Activated CD4-positive, alpha-beta memory T cell treated with anti-CD3 and anti-CD28 coated beads, Interleukin-2, amount 10 ng/mL, durations not matched to agents 7 days and 5 days (primary cell): ENCODE data around the gene MEAF6. TPM values are rescaled to one million over a fixed set of nuclear protein-coding genes. Genes with fewer than 3 reads are reported as not detected.
A peak's percentile ranks its signal among the peaks of the same experiment; 100 is the strongest.
"Not testable (repeated sequence)": the region's sequence is repeated elsewhere in the genome, so short reads cannot be mapped to it uniquely, and the experiment has no call there.

ENCODE experiments used
- CTCF ChIA-PET: fragments of 350-600 bp; sonication (Branson Sonifier 250); formaldehyde crosslinking; loops from one replicate; lab custom pipeline; 2021; ENCODE audit warnings: antibody characterized with exemption, inconsistent platforms; lab: Charles Lee
- POLR2A ChIA-PET: fragments of 350-600 bp; sonication (Branson Sonifier 250); formaldehyde crosslinking; loops from one replicate; lab custom pipeline; 2021; ENCODE audit warnings: antibody characterized with exemption; lab: Charles Lee
- DNase-seq: peaks from one replicate; pipeline ENCODE4 v3.0.0-alpha.2; 2020
- H3K27ac Mint-ChIP-seq: one replicate; pipeline ENCODE4 v1.8.0; 2021; ENCODE audit warnings: mild to moderate bottlenecking, mixed read lengths
- H3K27me3 Mint-ChIP-seq: one replicate; pipeline ENCODE4 v1.8.0; 2021; ENCODE audit warnings: mixed read lengths
- H3K36me3 Mint-ChIP-seq: one replicate; pipeline ENCODE4 v1.8.0; 2021; ENCODE audit warnings: low read depth, mixed read lengths
- H3K4me1 Mint-ChIP-seq: one replicate; pipeline ENCODE4 v1.8.0; 2021; ENCODE audit warnings: mixed read lengths
- H3K4me3 Mint-ChIP-seq: one replicate; pipeline ENCODE4 v1.8.0; 2021; ENCODE audit warnings: mild to moderate bottlenecking, mixed read lengths
- H3K9me3 Mint-ChIP-seq: one replicate; pipeline ENCODE4 v1.8.0; 2021; ENCODE audit warnings: mixed read lengths
- total RNA-seq, 2 experiments: library from RNA; stranded (reverse); gene quantifications; one replicate each; pipeline ENCODE4 v1.2.3, GENCODE V29; 2021

The MEAF6 gene
- total RNA-seq, 2 experiments from 2014 or later: 63.7 to 64.2 TPM

DNA sequence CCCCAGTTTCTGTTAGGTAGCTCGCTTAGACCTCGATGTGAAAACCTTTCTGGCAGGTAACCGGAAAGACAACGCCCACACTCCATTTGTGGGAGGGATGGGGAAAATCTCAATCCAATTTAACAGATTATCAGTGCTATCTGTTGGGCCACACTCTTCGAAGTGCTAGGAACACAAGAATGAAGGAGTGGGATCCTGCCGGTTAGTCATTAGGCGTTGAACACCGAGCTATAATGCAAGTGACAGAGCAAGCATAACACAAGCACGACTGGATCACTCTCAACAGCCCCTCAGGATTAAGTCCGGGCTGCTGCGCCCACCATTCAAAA lies 39.0 kb upstream of the MEAF6 start:
- POLR2A ChIA-PET: interaction anchor here (1.0 to 2.3 kb wide), 14 partner anchors 10 to 138 kb away, joined by 3 to 21 read pairs (median 6); partner anchors contain the start of genes CDCA8, GNL2, MEAF6 and ZC3H12A
- H3K27ac Mint-ChIP-seq: peak overlapping the region; percentile 92
- no peak for DNase-seq

DNA sequence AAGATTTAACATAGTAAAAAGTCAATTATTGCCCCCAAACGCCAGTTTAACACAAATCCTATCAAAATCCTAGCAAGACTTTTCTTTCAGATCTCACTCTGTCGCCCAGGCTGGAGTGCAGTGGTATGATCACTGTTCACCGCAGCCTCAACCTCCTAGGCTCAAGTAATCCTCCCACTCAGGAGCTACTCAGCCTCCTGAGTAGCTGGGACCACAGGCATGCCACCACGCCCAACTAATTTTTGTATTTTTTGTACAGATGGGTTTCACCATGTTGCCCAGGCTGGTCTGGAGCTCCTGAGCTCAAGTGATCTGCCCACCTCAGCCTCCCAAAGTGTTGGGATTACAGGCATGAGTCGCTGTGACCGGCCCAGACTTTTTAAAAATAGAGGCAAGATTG lies 34.8 kb upstream of the MEAF6 start:
- no peak overlapping the region for H3K27ac Mint-ChIP-seq
- no peaks in the 10 kb centered on the region for H3K9me3 Mint-ChIP-seq
- DNase-seq: no peak
- H3K4me3 Mint-ChIP-seq: no peak overlapping the region
- peaks cover 68% of the 10 kb centered on the region for H3K36me3 Mint-ChIP-seq
- peaks cover 42% of the 10 kb centered on the region for H3K4me1 Mint-ChIP-seq
- H3K27me3 Mint-ChIP-seq: no peaks in the 10 kb centered on the region
- ChIA-PET POLR2A (interaction anchor here (0.9 to 2.0 kb wide), 5 partner anchors 35 to 141 kb away, joined by 3 to 6 read pairs (median 3); partner anchors contain the start of genes GNL2 and MEAF6), CTCF (interaction anchor here (0.7 kb wide), 2 partner anchors 63 to 95 kb away, joined by 3 to 4 read pairs; no protein-coding TSS in a partner anchor)

More for the DNA sequence above, 39.0 kb upstream of the MEAF6 start:
- H3K4me3 Mint-ChIP-seq: peak overlapping the region; percentile 90
- H3K4me1 Mint-ChIP-seq: peaks cover 59% of the 10 kb centered on the region
- H3K36me3 Mint-ChIP-seq: peaks cover 49% of the 10 kb centered on the region
- CTCF ChIA-PET: interaction anchor here (1.0 to 2.2 kb wide), 4 partner anchors 11 to 128 kb away, joined by 3 to 15 read pairs (median 4); partner anchors contain the start of gene MEAF6
- peaks cover 2% of the 10 kb centered on the region for H3K9me3 Mint-ChIP-seq
- H3K27me3 Mint-ChIP-seq: no peaks in the 10 kb centered on the region

DNA sequence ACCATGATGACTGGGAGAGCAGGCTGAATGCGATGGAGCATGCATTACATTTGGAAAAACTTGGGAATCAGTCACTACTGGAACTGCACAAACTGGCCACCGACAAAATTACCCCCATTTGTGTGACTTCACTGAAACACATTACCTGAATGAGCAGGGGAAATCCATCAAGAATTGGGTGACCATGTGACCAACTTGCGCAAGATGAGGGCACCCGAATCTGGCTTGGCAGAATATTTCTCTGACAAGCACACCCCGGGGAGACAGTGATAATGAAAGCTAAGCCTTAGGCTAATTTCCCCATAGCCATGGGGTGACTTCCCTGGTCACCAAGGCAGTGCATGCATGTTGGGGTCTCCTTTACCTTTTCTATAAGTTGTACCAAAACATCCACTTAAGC lies 30.5 kb upstream of the MEAF6 start:
- Mint-ChIP-seq H3K36me3 (peaks cover 55% of the 10 kb centered on the region), H3K27ac (no peak overlapping the region), H3K27me3 (no peaks in the 10 kb centered on the region), H3K9me3 (no peaks in the 10 kb centered on the region), H3K4me3 (no peak overlapping the region), H3K4me1 (peaks cover 10% of the 10 kb centered on the region)
- CTCF ChIA-PET: interaction anchor here (1.4 kb wide), 1 partner anchor 30 kb away, joined by 3 read pairs; the partner anchor contains the start of gene MEAF6
- no peak for DNase-seq
- POLR2A ChIA-PET: no interaction called here

DNA sequence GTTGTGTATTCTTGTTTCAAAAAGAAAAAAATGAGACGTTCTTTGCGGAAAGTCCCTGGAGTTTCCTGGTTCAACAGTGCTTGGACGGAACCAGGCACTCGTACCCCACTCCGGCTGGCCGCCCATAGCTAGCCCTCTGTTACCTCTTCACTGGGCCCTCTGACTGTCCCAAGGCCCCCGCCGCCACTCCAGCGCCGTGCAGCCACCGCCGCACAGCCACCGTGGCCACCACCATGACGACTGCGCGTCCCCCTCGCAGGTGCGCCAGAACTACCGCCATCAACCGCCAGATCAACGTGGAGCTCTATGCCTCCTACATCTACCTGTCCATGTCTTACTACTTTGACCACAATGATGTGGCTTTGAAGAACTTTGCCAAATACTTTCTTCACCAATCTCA lies 30.0 kb upstream of the MEAF6 start:
- Mint-ChIP-seq H3K36me3 (peaks cover 53% of the 10 kb centered on the region), H3K27me3 (no peaks in the 10 kb centered on the region), H3K4me1 (peaks cover 5% of the 10 kb centered on the region), H3K27ac (no peak overlapping the region), H3K4me3 (no peak overlapping the region), H3K9me3 (no peaks in the 10 kb centered on the region)
- ChIA-PET POLR2A (no interaction called here), CTCF (interaction anchor here (1.4 kb wide), 1 partner anchor 30 kb away, joined by 3 read pairs; the partner anchor contains the start of gene MEAF6)
- DNase-seq: no peak

DNA sequence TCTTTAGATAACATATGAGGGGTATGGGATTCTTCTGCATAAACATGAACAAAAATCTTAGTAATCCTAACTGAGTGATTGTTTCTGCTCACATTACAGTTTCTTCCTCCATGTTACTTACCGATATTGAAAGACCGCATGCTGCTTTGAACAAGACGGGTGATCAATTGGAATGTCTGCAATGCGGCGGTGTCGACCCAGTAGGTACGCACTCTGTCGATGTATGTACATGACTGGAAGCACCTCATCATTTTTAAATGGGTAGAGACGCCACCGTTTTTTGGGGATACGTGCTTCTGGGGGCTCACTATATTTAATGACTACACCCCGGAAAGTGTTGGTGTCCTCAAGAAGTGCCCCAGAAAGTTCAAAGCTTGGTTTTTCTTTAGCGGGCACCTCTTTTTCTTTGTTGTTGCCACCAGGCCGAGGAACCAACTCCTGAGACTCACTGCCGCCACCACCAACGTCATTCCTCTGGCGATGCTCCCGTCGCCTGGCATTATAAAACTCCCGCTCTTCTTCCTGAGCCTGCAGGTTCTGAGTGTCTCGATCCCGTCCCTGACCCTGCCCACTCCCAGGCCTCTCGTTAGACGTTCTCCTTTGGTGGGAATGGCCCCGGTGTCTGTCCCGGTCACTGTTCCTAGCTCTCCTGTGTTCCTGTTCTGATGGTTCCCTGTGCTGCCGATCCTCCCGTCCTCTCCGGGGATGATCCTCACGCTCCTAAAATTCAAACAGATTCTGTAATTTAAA lies 25.6 kb upstream of the MEAF6 start:
- no peaks in the 10 kb centered on the region for H3K9me3 Mint-ChIP-seq
- H3K4me1 Mint-ChIP-seq: peaks cover 16% of the 10 kb centered on the region
- H3K4me3 Mint-ChIP-seq: no peak overlapping the region
- ChIA-PET POLR2A (no interaction called here), CTCF (interaction anchor here (1.2 kb wide), 1 partner anchor 63 kb away, joined by 3 read pairs; no protein-coding TSS in a partner anchor)
- no peaks in the 10 kb centered on the region for H3K27me3 Mint-ChIP-seq
- H3K36me3 Mint-ChIP-seq: peaks cover 62% of the 10 kb centered on the region
- no peak for DNase-seq
- H3K27ac Mint-ChIP-seq: no peak overlapping the region

DNA sequence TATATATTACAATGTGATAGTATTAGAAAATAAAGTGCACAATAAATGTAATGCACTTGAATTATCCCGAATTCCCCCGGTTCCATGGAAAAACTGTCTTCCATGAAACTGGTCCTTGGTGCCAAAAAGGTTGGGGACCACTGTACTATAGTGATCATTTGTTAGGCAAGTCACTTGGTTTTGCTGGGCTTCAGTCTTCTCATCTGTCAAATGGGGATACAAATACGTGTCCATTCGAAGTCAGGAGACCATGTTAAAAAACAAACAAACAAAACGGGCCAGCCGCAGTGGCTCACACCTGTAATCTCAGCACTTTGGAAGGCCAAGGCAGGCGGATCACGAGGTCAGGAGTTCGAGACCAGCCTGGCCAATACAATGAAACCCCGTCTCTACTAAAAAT lies 24.6 kb upstream of the MEAF6 start:
- H3K4me3 Mint-ChIP-seq, H3K27me3 Mint-ChIP-seq, DNase-seq, H3K9me3 Mint-ChIP-seq, H3K27ac Mint-ChIP-seq: not testable (repeated sequence)
- Mint-ChIP-seq H3K4me1 (peaks cover 18% of the 10 kb centered on the region), H3K36me3 (peaks cover 59% of the 10 kb centered on the region)
- CTCF ChIA-PET: interaction anchor here (1.2 kb wide), 1 partner anchor 64 kb away, joined by 3 read pairs; no protein-coding TSS in a partner anchor
- POLR2A ChIA-PET: interaction anchor here (1.2 kb wide), 1 partner anchor 25 kb away, joined by 4 read pairs; the partner anchor contains the start of gene MEAF6

DNA sequence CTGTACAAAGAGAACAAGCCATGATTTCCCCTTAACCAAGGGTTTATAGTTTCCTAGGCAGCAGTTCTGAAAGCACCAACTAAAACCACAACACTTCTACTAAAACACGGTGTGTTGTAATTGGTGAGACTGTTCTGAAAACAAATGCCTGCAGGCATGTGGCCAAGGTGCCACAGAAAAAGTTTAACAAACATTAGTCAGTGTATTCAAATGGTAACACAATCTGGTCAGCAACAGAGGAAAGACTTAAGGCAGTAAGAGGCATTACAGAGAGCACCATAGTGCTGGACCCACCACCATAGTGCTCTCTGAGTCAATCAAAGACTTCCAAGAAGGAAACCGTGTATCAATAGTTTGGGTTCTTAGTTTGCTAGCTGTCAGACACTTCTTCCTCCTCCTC lies 22.8 kb upstream of the MEAF6 start:
- CTCF ChIA-PET: no interaction called here
- POLR2A ChIA-PET: no interaction called here
- Mint-ChIP-seq H3K27me3 (no peaks in the 10 kb centered on the region), H3K27ac (peak overlapping the region; percentile 4), H3K36me3 (peaks cover 55% of the 10 kb centered on the region), H3K9me3 (no peaks in the 10 kb centered on the region), H3K4me1 (peaks cover 18% of the 10 kb centered on the region), H3K4me3 (no peak overlapping the region)
- no peak for DNase-seq

DNA sequence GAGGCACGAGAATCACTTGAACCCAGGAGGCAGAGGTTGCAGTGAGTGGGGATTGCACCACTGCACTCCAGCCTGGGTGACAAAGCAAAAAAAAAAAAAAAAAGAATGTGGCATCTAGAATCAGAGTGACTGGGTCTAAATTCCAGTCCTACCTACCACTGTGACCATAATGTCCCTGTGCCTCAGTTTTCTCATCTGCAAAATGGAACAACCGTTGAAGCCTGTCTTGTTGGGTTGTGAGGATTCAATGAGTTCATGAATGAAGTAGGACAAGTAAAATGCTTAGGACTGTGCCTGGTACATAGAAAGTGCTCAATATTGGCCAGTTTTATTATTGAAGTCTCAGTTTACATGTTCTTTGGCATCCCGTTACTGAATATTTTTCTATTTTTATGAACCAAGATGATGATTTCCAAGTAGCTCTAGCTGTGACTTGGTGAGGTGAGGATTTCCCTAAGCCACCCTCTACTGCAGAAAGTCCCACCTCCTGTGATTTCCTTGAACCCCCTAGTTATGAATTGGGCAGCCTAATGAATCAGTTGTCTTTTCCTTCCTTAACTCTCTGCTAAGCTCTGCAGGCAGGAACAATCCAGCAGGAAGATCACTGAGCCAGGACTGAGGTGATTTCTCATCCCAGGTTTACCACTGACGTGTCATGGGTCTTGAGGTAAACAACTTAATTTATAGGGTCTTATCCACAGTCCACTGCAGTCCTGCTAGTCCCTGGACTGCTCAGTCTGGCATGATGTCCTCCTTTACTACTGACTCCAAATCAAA lies 18.9 kb upstream of the MEAF6 start:
- Mint-ChIP-seq H3K27ac (no peak overlapping the region), H3K27me3 (no peaks in the 10 kb centered on the region), H3K36me3 (peaks cover 33% of the 10 kb centered on the region), H3K9me3 (no peaks in the 10 kb centered on the region), H3K4me3 (no peak overlapping the region), H3K4me1 (peaks cover 18% of the 10 kb centered on the region)
- POLR2A ChIA-PET: interaction anchor here (2.0 kb wide), 1 partner anchor 19 kb away, joined by 4 read pairs; the partner anchor contains the start of gene MEAF6
- DNase-seq: no peak
- CTCF ChIA-PET: interaction anchor here (0.6 kb wide), 1 partner anchor 9 kb away, joined by 7 read pairs; no protein-coding TSS in a partner anchor

DNA sequence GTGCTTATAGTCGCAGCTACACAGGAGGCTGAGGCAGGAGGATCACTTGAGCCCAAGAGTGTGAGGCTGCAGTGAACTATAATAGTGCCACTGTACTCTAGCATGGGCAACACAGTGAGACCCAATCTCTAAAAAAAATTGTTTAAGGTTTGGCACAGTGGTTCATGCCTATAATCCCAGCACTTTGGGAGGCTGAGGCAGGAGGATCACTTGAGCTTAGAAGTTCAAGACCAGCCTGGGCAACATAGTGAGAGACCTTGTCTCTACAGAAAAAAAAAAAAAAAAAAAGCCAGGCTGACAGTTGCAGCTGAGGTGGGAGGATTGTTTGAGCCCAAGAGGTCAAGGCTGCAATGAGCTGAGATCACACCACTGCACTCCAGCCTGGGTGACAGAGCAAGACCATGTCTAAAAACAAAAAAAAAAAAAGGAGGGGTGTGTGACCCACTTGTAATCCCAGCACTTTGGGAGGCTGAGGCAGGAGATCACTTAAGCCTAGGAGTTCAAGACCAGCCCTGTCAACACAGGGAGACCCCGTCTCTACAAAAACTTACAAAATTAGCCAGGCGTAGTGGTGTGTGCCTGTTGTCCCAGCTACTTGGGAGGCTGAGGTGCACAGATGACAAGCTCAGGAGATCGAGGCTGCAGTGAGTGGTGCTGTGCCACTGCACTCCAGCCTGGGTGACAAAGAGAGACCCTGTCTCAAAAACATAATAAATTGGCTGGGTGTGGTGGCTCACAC lies 18.0 kb upstream of the MEAF6 start:
- H3K4me3 Mint-ChIP-seq, DNase-seq, H3K27ac Mint-ChIP-seq, CTCF ChIA-PET, POLR2A ChIA-PET, H3K27me3 Mint-ChIP-seq, H3K9me3 Mint-ChIP-seq: not testable (repeated sequence)
- H3K4me1 Mint-ChIP-seq: peaks cover 14% of the 10 kb centered on the region
- H3K36me3 Mint-ChIP-seq: peaks cover 24% of the 10 kb centered on the region

DNA sequence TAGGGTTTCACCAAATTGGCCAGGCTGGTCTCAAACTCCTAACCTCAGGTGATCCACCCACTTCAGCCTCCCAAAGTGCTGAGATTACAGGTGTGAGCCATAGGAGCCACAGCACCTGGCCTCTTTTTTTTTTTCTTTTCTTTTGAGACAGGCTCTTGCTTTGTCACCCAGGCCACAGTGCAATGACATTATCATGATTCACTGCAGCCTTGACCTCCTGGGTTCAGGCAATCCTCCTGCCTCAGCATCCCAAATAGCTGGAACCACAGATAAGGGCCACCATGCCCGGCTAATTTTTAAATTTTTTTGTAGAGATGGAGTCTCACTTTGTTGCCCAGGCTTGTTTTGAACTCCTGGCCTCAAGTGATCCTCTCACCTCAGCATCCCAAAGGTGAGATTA lies 15.3 kb upstream of the MEAF6 start:
- POLR2A ChIA-PET: interaction anchor here (1.1 kb wide), 1 partner anchor 15 kb away, joined by 3 read pairs; the partner anchor contains the start of gene MEAF6
- H3K36me3 Mint-ChIP-seq, H3K27ac Mint-ChIP-seq, H3K4me3 Mint-ChIP-seq, H3K9me3 Mint-ChIP-seq, CTCF ChIA-PET, DNase-seq, H3K4me1 Mint-ChIP-seq, H3K27me3 Mint-ChIP-seq: not testable (repeated sequence)

DNA sequence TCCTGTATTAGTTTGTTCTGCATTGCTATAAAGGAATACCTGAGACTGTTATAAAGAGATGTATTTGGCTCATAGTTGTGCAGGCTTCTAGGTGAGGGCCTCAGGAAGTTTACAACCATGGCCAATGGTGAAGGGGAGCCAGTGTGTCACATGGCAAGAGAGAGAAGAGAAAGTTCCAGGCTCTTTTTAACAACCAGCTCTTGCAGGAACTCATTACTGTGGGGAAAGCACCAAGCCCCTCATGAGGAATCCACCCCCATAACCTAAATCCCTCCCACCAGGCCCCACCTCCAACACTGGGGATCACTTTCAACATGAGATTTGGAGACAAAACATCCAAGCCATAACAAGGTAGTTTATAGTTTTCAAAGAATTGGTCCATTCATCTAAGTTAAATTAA lies 5.0 kb upstream of the MEAF6 start:
- Mint-ChIP-seq H3K4me3 (peak overlapping the region; percentile 74), H3K9me3 (peaks cover 7% of the 10 kb centered on the region), H3K27me3 (no peaks in the 10 kb centered on the region), H3K4me1 (peaks cover 23% of the 10 kb centered on the region), H3K36me3 (peaks cover 4% of the 10 kb centered on the region), H3K27ac (peak overlapping the region; percentile 79)
- POLR2A ChIA-PET: interaction anchor here (0.8 to 1.2 kb wide), 4 partner anchors 32 to 76 kb away, joined by 3 to 4 read pairs (median 3); partner anchors contain the start of genes GNL2 and SNIP1
- no peak for DNase-seq
- CTCF ChIA-PET: no interaction called here

DNA sequence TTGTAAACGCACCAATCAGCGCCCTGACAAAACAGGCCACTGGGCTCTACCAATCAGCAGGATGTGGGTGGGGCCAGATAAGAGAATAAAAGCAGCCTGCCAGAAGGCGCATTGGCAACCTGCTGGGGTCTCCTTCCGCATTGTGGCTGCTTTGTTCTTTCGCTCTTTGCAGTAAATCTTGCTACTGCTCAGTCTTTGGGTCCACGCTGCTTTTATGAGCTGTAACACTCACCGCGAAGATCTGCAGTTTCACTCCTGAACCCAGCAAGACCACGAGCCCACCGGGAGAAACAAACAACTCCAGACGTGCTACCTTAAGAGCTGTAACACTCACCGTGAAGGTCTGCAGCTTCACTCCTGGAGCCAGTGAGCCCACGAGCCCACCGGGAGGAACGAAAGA lies 4.4 kb upstream of the MEAF6 start:
- H3K4me3 Mint-ChIP-seq: peak overlapping the region; percentile 74
- H3K36me3 Mint-ChIP-seq, H3K27me3 Mint-ChIP-seq, CTCF ChIA-PET, H3K9me3 Mint-ChIP-seq: not testable (repeated sequence)
- H3K27ac Mint-ChIP-seq: peak overlapping the region; percentile 79
- H3K4me1 Mint-ChIP-seq: peaks cover 24% of the 10 kb centered on the region
- POLR2A ChIA-PET: interaction anchor here (0.8 to 1.2 kb wide), 4 partner anchors 32 to 77 kb away, joined by 3 to 4 read pairs (median 3); partner anchors contain the start of genes GNL2 and SNIP1
- peak; percentile 48 for DNase-seq
